Measurements from ENCODE around the gene APP.

APP gene

GRCh38 chr21:25850126-25850842 is 320.3 kb downstream of the APP start:
- DNase-seq (ENCODE audit: insufficient read length, low spot score) (no peak), FAIRE-seq (no peak)

GRCh38 chr21:25848309-25848708 is 322.3 kb downstream of the APP start:
- DNase-seq (ENCODE audit: insufficient read length, low spot score) (no peak), FAIRE-seq (no peak)

- no peak for DNase-seq (ENCODE audit: insufficient read length, low spot score)
- no peak for FAIRE-seq
Measured at GRCh38 chr21:25845729-25846256, 324.8 kb downstream of the APP start.

- FAIRE-seq = no peak
- DNase-seq (ENCODE audit: insufficient read length, low spot score) = no peak
Measured at GRCh38 chr21:25842925-25843324, 327.6 kb downstream of the APP start.

- DNase-seq (ENCODE audit: insufficient read length, low spot score) (no peak), FAIRE-seq (no peak)
Measured at GRCh38 chr21:25838809-25839208, 331.8 kb downstream of the APP start.

GRCh38 chr21:25837533-25838265 is 332.9 kb downstream of the APP start:
- FAIRE-seq = no peak

GRCh38 chr21:25836396-25836795 is 334.2 kb downstream of the APP start:
- no peak for DNase-seq (ENCODE audit: insufficient read length, low spot score)
- no peak for FAIRE-seq

More at GRCh38 chr21:25837533-25838265, 332.9 kb downstream of the APP start:
- DNase-seq (ENCODE audit: insufficient read length, low spot score) = no peak

- DNase-seq (ENCODE audit: insufficient read length, low spot score) = no peak
- no peak for FAIRE-seq
Measured at GRCh38 chr21:25834381-25834780, 336.2 kb downstream of the APP start.

- no peak for FAIRE-seq
- no peak for DNase-seq (ENCODE audit: insufficient read length, low spot score)
Measured at GRCh38 chr21:25831300-25831960, 339.1 kb downstream of the APP start.
